ENCODE measurements around the gene ZFHX3. TPM values are rescaled to one million over a fixed set of nuclear protein-coding genes. Genes with fewer than 3 reads are reported as not detected.

The ZFHX3 gene
- total and polyA plus RNA-seq, 2 of the 8 experiments (the other 6 are each of a cell fraction or from before 2014, with no cell fraction given) = 0.08 to 0.99 TPM

DNA sequence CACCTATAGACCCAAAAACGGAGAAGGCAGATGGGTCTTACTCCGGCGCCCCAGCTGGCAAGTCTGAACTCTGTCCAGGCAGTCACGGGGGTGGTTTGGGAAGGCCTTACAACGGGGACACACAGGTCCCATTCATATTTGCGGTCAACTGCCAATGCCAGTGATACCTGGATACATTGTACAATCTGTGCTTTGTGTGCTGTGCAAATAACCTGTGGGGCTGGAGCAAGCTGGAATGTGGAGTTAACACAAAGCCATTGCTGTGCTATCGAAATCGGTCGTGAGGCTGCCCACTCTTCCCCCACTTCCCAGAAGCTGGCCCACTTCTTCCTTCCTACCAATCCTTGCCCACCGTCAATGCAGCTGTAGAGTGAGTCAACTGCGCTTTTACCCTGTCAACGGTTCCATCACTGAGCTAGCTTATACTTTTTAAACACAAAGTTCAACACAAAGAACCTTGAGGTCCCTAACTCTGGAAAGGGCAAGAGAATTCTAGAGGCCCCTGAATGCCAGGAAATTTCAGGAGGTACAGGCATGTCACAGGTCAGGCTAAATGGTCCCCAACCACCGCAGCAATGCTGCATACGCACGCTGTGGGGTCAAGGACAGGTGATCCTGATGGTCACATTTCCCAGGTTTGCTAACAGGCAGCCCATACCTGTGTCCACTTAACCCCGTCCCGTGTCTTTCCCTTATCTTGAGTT is 122.8 kb downstream of the ZFHX3 start:
- H3K4ac ChIP-seq (replicated peaks; ENCODE audit: insufficient read length, low read depth, low read length) = no peak overlapping the region
- no peaks in the 10 kb centered on the region for H3K79me1 ChIP-seq (ENCODE audit: low read depth, low read length)
- TF ChIP-seq SIX5 (IDR thresholded peaks at IDR 0.05; ENCODE audit: low read depth, low read length) (no peak), KDM1A (IDR thresholded peaks at IDR 0.05; ENCODE audit: borderline replicate concordance, low read length) (no peak)
- TF ChIP-seq, protein P1, sequence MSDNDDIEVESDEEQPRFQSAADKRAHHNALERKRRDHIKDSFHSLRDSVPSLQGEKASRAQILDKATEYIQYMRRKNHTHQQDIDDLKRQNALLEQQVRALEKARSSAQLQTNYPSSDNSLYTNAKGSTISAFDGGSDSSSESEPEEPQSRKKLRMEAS (IDR thresholded peaks at IDR 0.05) = no peak
- no peaks in the 10 kb centered on the region for H3K79me2 ChIP-seq (ENCODE audit: control insufficient read depth in 1 of 2, insufficient read depth in 2 of 2, low read length in 2 of 2)
- no peak overlapping the region for H3K4me2 ChIP-seq (ENCODE audit: insufficient read depth in 1 of 2, low read depth in 2 of 2, low read length in 2 of 2)
- no peaks in the 10 kb centered on the region for H3K9me3 ChIP-seq (ENCODE audit: insufficient read depth in 2 of 2, low read depth in 1 of 2, low read length in 1 of 2)
- no peak overlapping the region for H2BK12ac ChIP-seq (ENCODE audit: low read depth, low read length)
- H2BK15ac ChIP-seq (ENCODE audit: low read length) = no peak overlapping the region
- H3K23me2 ChIP-seq (ENCODE audit: low read depth, low read length) = no peaks in the 10 kb centered on the region
- H3K14ac ChIP-seq (ENCODE audit: insufficient read length) = no peak overlapping the region
- no peak overlapping the region for H2AFZ ChIP-seq (ENCODE audit: low read length)
- no peak overlapping the region for H4K5ac ChIP-seq (ENCODE audit: insufficient read length, low read depth, low read length)
- no peaks in the 10 kb centered on the region for H3K36me3 ChIP-seq (ENCODE audit: control insufficient read depth in 2 of 4, insufficient read depth in 4 of 4, low read length in 3 of 4)
- no peaks in the 10 kb centered on the region for H4K20me1 ChIP-seq (replicated peaks in 1 of 2; ENCODE audit: control insufficient read depth in 1 of 2, insufficient read depth in 2 of 2, low read length in 2 of 2)
- DNase-seq (ENCODE audit: low read depth in 1 of 2, low spot score in 2 of 2) (no peak), FAIRE-seq (no peak)
- H2BK120ac ChIP-seq (replicated peaks; ENCODE audit: low read depth, low read length) = no peak overlapping the region
- H4K91ac ChIP-seq (replicated peaks; ENCODE audit: insufficient read length, low read length) = no peak overlapping the region
- POLR2A ChIA-PET (ENCODE audit: partially characterized antibody) = no interaction called here
- H2BK5ac ChIP-seq (ENCODE audit: low read depth, low read length) = no peak overlapping the region
- H3K56ac ChIP-seq (replicated peaks; ENCODE audit: insufficient read length, low read depth, low read length) = no peak overlapping the region
- CTCF ChIA-PET (ENCODE audit: partially characterized antibody) = interaction anchor here (0.9 kb wide), 1 partner anchor 70 kb away, joined by 3 read pairs; no protein-coding TSS in a partner anchor
- no peak overlapping the region for H2BK20ac ChIP-seq (ENCODE audit: low read length)
- H3K27ac ChIP-seq (ENCODE audit: low read depth, low read length) = no peak overlapping the region
- H3K4me3 ChIP-seq (ENCODE audit: extremely low read depth in 1 of 4, insufficient read depth in 2 of 4, low read depth in 3 of 4, low read length in 4 of 4) = no peak overlapping the region
- H3K27me3 ChIP-seq (replicated peaks in 1 of 4; ENCODE audit: control insufficient read depth in 3 of 4, extremely low read depth in 1 of 4, insufficient read depth in 3 of 4, low read length in 3 of 4) = no peaks in the 10 kb centered on the region
- no peak overlapping the region for H3K9ac ChIP-seq (replicated peaks in 1 of 4; ENCODE audit: extremely low read depth in 1 of 4, low read depth in 3 of 4, low read length in 3 of 4)
- no peak overlapping the region for H3K23ac ChIP-seq (ENCODE audit: insufficient read length)
- no peaks in the 10 kb centered on the region for H3K4me1 ChIP-seq (replicated peaks in 1 of 4; ENCODE audit: control insufficient read depth in 3 of 4, insufficient read depth in 4 of 4, low read length in 3 of 4)
- 82% methylated on average over 17 of the region's 17 CpGs; no CpG with 5 or more reads in 1 of the 2 experiments for WGBS, 2 experiments (ENCODE audit: extremely low coverage in 1 of 2, insufficient coverage in 1 of 2, insufficient read length in 1 of 2, insufficient replicate concordance in 2 of 2, low coverage in 1 of 2, low lambda C conversion rate in 2 of 2, missing lambda C conversion rate in 1 of 2)
- H2AK5ac ChIP-seq (ENCODE audit: low read depth, low read length) = no peak overlapping the region
- no peak overlapping the region; the same call in 1 of the 2 replicates for H4K8ac ChIP-seq (ENCODE audit: extremely low read depth, insufficient read depth, low read length)
- H3K18ac ChIP-seq (ENCODE audit: extremely low read depth, low read length) = no peak overlapping the region
